Epithelial cell of proximal tubule (primary cell): ENCODE measurements around the gene ALB. TPM values are rescaled to one million over a fixed set of nuclear protein-coding genes. Genes with fewer than 3 reads are reported as not detected.
"Not testable (repeated sequence)": the region's sequence is repeated elsewhere in the genome, so short reads cannot be mapped to it uniquely, and the experiment has no call there.

ENCODE experiments used
- DNase-seq: peaks from one replicate; pipeline ENCODE4 v3.0.0-alpha.2; 2011; ENCODE audit warnings: low read depth
- H3K4me3 ChIP-seq: 2 replicates; pipeline ENCODE4 v1.5.1; 2011; ENCODE audit warnings: low read depth, mild to moderate bottlenecking, low read length
- total RNA-seq: library from RNA; depleted of rRNA; stranded (reverse); fragments of >200 nt; gene quantifications from 2 replicates; pipeline ENCODE4 v1.2.3, GENCODE V29; 2015
- TF ChIP-seq, protein P1 (sequence below): conservative IDR thresholded peaks from 2 replicates; pipeline ENCODE4 v1.5.1; 2012; ENCODE audit warnings: low read depth, mild to moderate bottlenecking, low read length

The ALB gene
- total RNA-seq, 1 donor from 2014 or later = not detected

- TF ChIP-seq, protein P1, sequence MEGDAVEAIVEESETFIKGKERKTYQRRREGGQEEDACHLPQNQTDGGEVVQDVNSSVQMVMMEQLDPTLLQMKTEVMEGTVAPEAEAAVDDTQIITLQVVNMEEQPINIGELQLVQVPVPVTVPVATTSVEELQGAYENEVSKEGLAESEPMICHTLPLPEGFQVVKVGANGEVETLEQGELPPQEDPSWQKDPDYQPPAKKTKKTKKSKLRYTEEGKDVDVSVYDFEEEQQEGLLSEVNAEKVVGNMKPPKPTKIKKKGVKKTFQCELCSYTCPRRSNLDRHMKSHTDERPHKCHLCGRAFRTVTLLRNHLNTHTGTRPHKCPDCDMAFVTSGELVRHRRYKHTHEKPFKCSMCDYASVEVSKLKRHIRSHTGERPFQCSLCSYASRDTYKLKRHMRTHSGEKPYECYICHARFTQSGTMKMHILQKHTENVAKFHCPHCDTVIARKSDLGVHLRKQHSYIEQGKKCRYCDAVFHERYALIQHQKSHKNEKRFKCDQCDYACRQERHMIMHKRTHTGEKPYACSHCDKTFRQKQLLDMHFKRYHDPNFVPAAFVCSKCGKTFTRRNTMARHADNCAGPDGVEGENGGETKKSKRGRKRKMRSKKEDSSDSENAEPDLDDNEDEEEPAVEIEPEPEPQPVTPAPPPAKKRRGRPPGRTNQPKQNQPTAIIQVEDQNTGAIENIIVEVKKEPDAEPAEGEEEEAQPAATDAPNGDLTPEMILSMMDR = no peak
- no peak for DNase-seq
- H3K4me3 ChIP-seq = no peak overlapping the region
Measured at GRCh38 chr4:73381214-73381613, 22.9 kb upstream of the ALB start.

- TF ChIP-seq, protein P1 = no peak
- no peak overlapping the region for H3K4me3 ChIP-seq
- DNase-seq = no peak
Measured at GRCh38 chr4:73383452-73383851, 20.6 kb upstream of the ALB start.

- DNase-seq = no peak
- H3K4me3 ChIP-seq = no peak overlapping the region
- TF ChIP-seq, protein P1 = no peak
Measured at GRCh38 chr4:73387552-73387951, 16.5 kb upstream of the ALB start.

DNA sequence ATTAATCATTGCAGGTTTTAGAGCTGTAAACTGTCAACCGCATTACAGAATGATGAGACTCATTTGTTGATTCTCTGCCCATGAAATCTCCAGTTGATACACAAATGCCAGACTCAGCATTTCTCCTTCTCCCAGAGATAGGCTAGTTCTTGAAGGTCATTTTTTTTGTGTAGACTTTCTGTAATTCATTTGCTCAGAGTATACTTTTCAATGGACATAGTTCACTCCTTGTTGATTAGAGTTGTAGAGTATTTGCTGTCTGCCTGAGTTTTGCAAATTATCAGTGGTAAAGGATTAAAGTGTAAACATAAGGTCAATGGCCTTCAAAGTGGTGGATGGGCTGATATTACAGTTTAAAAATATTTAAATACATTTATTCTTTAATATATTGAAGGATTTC is 15.2 kb upstream of the ALB start:
- no peak overlapping the region for H3K4me3 ChIP-seq
- DNase-seq = no peak
- TF ChIP-seq, protein P1 = no peak

- H3K4me3 ChIP-seq, DNase-seq: not testable (repeated sequence)
Measured at GRCh38 chr4:73389663-73390062, 14.4 kb upstream of the ALB start.

- TF ChIP-seq, protein P1 = no peak
- H3K4me3 ChIP-seq = no peak overlapping the region
- no peak for DNase-seq
Measured at GRCh38 chr4:73391774-73392173, 12.3 kb upstream of the ALB start.

- DNase-seq = no peak
- no peak overlapping the region for H3K4me3 ChIP-seq
- TF ChIP-seq, protein P1 = no peak
Measured at GRCh38 chr4:73392936-73393335, 11.2 kb upstream of the ALB start.

GRCh38 chr4:73396304-73396703 is 7.8 kb upstream of the ALB start:
- no peak overlapping the region for H3K4me3 ChIP-seq
- TF ChIP-seq, protein P1 = no peak
- no peak for DNase-seq
